ENCODE results near the gene SRSF11.

SRSF11 gene

GRCh38 chr1:70224954-70225353 lies 3.8 kb downstream of the SRSF11 start:
- DNase-seq: no peak

GRCh38 chr1:70227439-70227838 lies 6.3 kb downstream of the SRSF11 start:
- DNase-seq: no peak

- DNase-seq: no peak
These were observed 7.5 kb downstream of the SRSF11 start for GRCh38 chr1:70228670-70229069.

DNA sequence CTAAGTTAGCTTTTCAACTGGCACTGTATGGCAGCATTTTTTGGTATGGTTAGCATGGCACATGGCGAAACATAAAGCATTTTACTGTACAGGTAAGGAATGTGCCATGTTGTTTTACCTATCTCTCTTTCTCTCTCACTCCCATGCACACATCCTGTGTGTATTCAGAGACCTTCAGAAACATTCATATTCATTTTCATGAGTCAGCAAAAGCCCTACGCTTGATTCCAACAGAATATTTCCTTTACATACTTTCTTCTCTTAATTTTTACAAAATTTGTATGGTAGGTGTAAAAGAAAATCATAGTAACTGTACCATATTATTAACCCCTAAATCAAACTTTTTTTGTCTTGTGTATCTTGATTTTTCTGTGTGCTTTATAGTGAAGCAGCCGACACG lies 10.3 kb downstream of the SRSF11 start:
- DNase-seq: no peak

DNA sequence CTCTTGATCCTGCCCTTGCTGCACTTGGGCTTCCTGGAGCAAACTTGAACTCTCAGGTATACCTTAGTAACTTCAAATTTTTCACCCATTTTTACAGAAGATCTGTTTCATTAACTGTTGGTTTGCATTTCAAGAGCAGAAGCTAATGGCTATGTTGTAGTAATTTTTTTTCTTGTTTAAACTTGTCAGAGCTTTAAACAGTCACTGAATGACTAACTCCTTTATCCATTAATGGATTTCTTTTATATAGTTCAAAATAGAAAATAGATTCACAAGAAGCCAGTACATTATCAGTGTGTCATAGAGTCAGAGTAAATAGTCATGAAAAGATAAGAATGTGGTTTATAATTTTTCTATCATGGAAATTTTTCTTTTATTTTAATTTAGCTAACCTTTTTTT lies 13.6 kb downstream of the SRSF11 start:
- no peak for DNase-seq

GRCh38 chr1:70239940-70240339 lies 18.8 kb downstream of the SRSF11 start:
- DNase-seq: no peak

DNA sequence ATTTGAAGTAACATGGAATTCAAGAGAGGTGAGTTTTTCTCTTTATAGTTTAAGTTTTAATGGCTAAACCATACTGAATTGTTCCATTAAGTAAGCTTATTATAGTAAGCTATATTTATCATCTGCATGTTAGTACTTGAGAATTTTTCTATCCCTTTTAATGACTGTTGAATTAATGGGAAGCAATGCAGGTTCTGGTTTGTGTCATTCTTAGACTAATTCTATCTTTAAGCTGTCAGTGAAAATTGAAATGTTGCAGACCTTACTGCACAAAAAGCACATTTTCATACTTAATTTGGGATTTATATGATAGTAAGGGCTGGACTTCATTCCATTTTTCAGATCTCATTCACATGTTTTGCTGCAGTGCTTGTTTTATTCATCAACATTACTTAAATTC lies 25.9 kb downstream of the SRSF11 start:
- DNase-seq: no peak

DNA sequence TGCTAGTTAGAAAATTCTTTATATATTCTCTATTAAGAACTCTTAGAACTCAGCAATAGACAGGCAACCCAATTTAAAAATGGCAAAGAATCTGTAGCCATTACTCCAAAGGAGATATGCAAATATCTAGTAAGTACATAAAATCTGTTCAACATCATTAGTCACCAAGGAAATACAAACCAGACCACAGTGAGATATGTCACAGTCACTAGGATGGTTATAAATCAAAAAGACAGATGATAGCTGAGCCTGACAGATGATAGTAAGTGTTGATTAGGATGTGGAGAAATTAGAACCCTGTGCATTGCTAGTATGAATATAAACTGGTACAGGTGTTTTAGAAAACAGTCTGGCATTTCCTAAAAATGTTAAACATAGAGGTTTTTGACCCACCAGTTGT lies 26.6 kb downstream of the SRSF11 start:
- no peak for DNase-seq

- DNase-seq: no peak
These were observed 27.5 kb downstream of the SRSF11 start for GRCh38 chr1:70248729-70249128.

GRCh38 chr1:70256664-70257063 lies 35.5 kb downstream of the SRSF11 start:
- no peak for DNase-seq

GRCh38 chr1:70264839-70265238 lies 43.7 kb downstream of the SRSF11 start:
- DNase-seq: no peak

DNA sequence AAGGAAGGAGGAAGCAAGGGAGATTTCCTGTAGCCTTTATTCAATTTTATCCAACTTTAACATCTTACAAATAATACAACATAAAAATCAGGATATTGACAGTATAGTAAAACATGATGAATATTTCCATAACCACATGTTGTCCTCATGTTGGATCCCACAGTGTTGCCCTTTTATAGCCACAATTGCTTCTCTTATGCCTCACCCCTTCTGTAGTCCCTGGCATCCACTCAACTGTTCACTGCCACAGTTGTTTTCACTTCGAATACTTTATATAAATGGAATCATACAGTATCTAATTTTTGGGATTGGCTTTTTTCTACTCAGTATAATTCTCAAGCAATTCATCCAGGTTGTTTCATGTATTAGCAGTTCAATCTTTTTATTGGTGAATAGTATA lies 44.8 kb downstream of the SRSF11 start:
- DNase-seq: no peak

DNA sequence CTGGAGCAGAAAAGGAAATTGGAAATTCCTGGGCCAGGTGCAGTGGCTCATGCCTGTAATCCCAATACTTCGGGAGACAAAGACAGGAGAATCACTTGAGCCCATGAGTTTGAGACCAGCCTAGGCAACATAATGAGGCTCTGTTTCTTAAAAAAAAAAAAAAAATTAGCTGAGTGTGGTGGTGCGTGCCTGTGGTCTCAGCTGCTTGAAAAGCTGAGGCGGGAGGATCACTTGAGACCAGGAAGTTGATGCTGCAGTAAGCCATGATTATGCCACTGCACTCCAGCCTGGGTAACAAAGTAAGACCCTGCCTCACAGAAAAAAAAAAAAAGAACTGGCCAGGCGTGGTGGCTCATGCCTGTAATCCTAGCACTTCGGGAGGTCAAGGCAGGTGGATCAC lies 56.7 kb downstream of the SRSF11 start:
- DNase-seq: no peak

DNA sequence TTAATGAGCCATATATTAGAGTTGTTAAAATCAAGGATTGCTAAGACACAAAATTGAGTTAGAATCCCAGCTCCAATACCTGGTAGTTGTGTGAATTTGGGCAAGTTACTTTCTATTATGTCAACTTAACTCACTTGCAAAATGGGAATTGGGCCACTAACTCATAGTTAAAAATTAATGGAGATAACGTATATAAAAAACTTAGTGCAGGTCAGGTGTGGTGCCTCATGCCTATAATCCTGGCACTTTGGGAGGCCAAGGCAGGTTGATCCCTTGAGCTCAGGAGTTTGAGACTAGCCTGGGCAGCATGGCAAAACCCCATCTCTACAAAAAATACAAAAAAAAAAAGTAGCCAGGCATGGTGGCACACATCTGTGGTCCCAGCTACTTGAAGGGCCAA lies 57.5 kb downstream of the SRSF11 start:
- DNase-seq: no peak

- no peak for DNase-seq
These were observed 63.2 kb downstream of the SRSF11 start for GRCh38 chr1:70284366-70284765.

DNA sequence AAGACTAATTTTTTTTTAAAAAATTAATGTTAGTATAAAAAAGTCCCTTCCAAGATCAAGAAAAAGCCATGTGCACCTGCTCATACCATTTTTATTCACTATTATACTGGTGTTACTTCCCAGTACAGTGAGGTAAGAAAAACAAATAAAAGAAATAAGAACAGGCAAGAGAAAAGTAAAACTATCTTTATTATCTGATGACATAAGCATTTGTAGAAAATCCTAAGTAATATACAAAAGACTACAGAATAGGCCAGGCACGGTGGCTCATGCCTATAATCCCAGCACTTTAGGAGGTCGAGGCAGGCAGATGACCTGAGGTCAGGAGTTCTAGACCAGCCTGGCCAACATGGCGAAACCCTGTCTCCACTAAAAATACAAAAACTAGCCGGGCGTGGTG lies 65.3 kb downstream of the SRSF11 start:
- no peak for DNase-seq

DNA sequence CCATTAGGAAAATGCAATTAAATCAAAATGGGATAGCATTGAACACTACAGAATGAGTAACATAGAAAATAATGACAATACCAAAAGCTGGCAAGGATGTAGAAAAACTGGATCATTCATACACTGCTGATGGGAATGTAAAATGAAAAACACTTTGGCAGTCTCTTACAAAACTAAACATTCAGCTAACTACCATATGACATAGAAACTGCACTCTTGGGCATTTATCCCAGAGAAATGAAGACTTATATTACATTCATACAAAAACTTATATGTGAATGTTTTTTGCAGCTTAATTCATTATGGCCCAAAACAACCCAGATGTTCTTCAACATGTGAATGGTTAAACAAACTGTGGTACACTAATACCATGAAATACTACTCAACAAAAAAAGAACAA lies 67.0 kb downstream of the SRSF11 start:
- no peak for DNase-seq

DNA sequence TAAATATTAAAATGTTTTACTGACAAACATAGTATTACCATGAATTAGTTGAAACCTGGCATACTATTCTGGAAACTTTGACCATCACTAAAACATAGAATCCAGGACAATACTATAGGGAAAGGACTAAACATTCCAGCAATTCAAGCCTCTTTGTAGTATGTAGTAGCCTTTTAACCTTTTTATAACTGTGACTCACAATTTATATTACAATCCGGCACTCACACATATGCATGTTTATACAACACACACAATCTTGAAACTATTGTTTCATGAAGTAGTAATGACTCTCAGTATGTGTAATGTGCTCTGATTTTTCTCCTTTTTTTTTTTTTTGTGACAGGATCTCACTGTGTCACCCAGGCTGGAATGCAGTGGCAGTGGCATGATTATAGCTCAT lies 69.0 kb downstream of the SRSF11 start:
- DNase-seq: no peak

DNA sequence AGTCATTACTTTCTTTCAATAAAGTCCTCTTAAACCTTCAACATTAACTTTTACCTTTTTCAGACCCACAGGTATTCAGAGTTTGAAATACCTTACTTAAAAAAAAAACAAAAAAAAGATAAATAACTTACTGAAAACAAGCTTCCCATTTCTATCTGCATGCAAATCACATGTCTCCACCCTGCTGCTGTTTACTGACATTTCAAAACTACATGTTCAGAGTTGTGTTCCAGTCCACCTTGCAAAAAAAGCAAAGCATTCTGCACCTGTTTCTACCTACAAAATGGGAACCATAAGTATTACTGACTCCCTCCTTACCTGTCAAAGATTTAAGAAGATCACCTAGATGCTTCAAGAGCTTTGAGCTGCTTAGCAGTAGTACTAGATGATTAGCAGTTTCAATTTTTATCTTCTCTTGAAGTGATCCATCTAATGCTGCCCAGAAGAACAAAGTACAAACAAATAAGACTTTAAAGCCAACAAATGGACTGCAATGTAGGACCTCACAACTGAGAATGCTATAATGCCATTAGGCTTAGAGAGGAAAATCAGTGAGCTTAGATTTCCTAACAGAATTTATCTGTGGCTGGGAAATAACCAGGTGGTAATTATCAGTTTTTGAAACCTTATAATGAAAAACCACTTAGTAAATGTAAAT lies 72.1 kb downstream of the SRSF11 start:
- DNase-seq: no peak

DNA sequence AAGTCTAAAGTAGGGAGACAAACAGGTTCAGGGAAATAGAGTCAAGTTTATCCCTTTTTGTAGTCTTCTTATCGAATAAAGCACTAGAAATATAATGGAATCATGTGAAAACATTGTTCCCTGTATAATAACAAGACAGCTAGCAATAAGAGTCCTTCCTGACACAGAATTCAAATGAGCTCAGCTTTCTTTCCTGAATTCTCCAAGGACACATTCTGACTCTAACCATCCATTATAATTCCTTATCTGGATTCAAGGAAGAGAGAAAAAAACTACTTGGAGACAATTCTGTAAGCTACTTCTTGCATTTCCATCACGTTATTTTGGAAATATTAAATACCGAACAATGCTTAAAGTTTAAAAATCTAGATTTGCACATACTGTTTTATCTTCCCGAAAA lies 74.6 kb downstream of the SRSF11 start:
- DNase-seq: no peak

GRCh38 chr1:70299472-70299871 lies 78.3 kb downstream of the SRSF11 start:
- DNase-seq: no peak
